Measurements from ENCODE around the gene THEM5. TPM values are rescaled to one million over a fixed set of nuclear protein-coding genes. Genes with fewer than 3 reads are reported as not detected.

THEM5 gene
- total and polyA plus RNA-seq, 3 donors from 2014 or later = 0.57 TPM; not detected in 2

DNA sequence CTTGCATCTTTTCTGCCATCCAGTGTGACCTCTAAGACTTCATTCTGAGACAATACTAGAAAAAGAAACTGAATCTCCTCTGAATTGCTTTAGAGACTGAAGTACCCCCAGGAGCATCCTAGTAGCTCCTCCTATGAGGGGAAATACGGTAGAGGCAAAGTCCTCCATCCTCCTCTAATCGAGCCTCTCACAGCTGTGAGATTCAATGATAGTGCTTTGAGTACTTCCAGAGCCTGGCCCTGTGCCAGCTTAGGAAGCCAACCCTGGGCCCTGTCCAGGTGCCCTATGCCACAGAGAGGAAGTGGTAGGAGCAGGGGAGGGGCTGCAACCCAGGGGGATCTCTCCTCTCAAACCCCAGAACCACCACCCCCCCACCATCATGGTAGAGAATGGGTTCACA is 32.6 kb downstream of the THEM5 start:
- no peak for DNase-seq
- no peaks in the 10 kb centered on the region for H3K36me3 ChIP-seq (ENCODE audit: low read depth, missing control alignments)
- no peak overlapping the region for H3K27ac ChIP-seq
- H3K9me3 ChIP-seq = no peaks in the 10 kb centered on the region
- TF ChIP-seq POLR2A (IDR thresholded peaks at IDR 0.05) = no peak
- TF ChIP-seq, protein P1, sequence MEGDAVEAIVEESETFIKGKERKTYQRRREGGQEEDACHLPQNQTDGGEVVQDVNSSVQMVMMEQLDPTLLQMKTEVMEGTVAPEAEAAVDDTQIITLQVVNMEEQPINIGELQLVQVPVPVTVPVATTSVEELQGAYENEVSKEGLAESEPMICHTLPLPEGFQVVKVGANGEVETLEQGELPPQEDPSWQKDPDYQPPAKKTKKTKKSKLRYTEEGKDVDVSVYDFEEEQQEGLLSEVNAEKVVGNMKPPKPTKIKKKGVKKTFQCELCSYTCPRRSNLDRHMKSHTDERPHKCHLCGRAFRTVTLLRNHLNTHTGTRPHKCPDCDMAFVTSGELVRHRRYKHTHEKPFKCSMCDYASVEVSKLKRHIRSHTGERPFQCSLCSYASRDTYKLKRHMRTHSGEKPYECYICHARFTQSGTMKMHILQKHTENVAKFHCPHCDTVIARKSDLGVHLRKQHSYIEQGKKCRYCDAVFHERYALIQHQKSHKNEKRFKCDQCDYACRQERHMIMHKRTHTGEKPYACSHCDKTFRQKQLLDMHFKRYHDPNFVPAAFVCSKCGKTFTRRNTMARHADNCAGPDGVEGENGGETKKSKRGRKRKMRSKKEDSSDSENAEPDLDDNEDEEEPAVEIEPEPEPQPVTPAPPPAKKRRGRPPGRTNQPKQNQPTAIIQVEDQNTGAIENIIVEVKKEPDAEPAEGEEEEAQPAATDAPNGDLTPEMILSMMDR (IDR thresholded peaks at IDR 0.05) = no peak
- H3K4me1 ChIP-seq = peaks cover 17% of the 10 kb centered on the region
- no peak overlapping the region for H3K4me3 ChIP-seq
- no peaks in the 10 kb centered on the region for H3K27me3 ChIP-seq
- intact Hi-C loops (cut with DNase I; ENCODE audit: low total_unique reads) = no loop called here
- 47 to 57% methylated on average over 2 of the region's 2 CpGs for WGBS, 2 donors

DNA sequence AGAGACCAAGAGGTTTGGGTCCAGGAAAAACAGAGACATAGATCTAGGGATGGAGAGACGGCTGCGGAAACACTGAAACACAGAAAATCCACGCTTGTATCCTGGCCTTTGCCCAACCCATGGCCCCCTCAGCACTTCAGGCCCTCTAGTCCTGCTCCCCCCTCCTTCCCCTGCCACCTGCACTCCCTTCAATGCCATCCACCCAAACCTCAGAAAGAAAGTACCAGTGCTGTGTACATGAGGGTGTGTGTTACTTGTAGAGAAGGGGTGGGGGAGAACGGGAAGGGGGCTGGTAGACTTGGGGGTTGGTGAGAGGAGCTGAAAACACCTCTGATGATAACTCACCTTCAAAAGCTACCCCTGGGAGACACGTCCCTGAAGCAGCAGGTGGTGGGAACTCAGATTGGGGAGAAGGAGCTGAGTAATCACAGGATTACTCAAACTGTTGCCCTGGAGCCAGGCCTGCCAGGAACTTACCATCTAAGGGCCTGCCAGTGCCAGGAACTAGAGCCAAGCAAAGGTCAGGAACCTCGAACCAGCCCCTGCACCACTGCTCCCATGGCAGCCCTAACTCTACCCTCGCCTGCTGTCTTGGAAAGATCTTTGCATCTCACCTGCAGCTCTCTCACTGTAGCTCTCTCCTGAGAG is 33.4 kb downstream of the THEM5 start:
- H3K27ac ChIP-seq = no peak overlapping the region
- H3K27me3 ChIP-seq = no peaks in the 10 kb centered on the region
- H3K36me3 ChIP-seq (ENCODE audit: low read depth, missing control alignments) = no peaks in the 10 kb centered on the region
- peaks cover 9% of the 10 kb centered on the region for H3K4me1 ChIP-seq
- TF ChIP-seq POLR2A (IDR thresholded peaks at IDR 0.05) = no peak
- TF ChIP-seq, protein P1 (IDR thresholded peaks at IDR 0.05) = no peak
- no peaks in the 10 kb centered on the region for H3K9me3 ChIP-seq
- no peak for DNase-seq
- intact Hi-C loops (cut with DNase I; ENCODE audit: low total_unique reads) = no loop called here
- 85 to 87% methylated on average over 6 to 7 of the region's 7 CpGs for WGBS, 2 donors
- no peak overlapping the region for H3K4me3 ChIP-seq

DNA sequence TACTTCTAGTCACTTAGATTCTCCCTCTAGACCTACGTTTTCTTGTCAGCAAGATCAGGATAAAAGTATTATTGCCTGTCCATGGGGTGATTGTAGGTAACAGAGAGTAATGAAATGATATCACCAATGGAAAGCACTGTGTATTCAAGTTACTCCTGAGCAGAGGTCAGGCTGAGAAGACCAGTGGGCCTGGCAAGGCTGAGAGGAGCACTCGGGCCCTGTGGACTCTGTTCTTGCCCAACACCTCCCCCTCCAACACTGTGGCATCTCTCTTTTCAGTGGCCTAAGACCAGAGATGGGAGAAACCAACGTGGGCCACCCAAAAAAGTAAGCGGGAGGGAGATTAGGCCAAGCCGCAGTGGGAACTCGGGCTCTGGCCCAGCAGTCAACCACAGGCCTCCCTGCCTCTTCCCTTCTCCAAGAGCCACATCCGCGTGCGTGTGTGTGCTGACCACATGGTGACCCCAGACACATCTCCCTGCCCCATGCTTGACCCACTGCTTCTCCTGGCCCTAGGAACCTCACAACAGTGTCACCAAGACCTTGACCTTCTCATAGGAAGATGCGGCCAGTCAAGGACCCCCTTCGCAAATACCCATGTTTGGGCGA is 34.2 kb downstream of the THEM5 start:
- no peaks in the 10 kb centered on the region for H3K36me3 ChIP-seq (ENCODE audit: low read depth, missing control alignments)
- WGBS, 2 donors = 77 to 91% methylated on average over 12 of the region's 12 CpGs
- no peaks in the 10 kb centered on the region for H3K9me3 ChIP-seq
- H3K27me3 ChIP-seq = no peaks in the 10 kb centered on the region
- DNase-seq = no peak
- peaks cover under 1% of the 10 kb centered on the region for H3K4me1 ChIP-seq
- TF ChIP-seq, protein P1 (IDR thresholded peaks at IDR 0.05) = no peak
- no peak for TF ChIP-seq POLR2A (IDR thresholded peaks at IDR 0.05)
- no peak overlapping the region for H3K27ac ChIP-seq
- H3K4me3 ChIP-seq = no peak overlapping the region
- intact Hi-C loops (cut with DNase I; ENCODE audit: low total_unique reads) = no loop called here

DNA sequence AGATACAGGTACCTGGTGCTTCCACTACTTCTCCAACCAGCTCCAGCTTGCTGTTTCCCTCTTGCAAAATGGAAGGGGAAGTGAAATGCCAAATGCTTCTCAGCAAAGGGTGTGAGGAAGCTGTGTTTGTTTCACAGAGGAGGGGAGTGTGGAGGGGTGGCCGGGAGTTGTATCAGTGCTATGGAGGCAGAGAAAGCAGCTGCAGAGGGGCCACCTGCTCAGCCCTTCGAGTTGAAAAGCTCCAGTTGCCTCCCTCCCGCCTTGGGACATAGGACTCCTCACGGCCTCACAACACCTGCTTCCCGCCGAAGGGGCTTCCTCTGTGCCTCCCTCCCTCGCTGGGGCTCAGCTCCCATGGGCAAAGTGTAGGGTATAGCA is 36.2 kb downstream of the THEM5 start:
- Histone ChIP-seq H3K9me3 (no peaks in the 10 kb centered on the region), H3K27me3 (no peaks in the 10 kb centered on the region), H3K27ac (no peak overlapping the region), H3K36me3 (ENCODE audit: low read depth, missing control alignments) (no peaks in the 10 kb centered on the region), H3K4me3 (no peak overlapping the region), H3K4me1 (no peaks in the 10 kb centered on the region)
- TF ChIP-seq, protein P1 (IDR thresholded peaks at IDR 0.05) = no peak
- no peak for TF ChIP-seq POLR2A (IDR thresholded peaks at IDR 0.05)
- WGBS, 2 donors = 62 to 78% methylated on average over 4 to 7 of the region's 7 CpGs
- intact Hi-C loops (cut with DNase I; ENCODE audit: low total_unique reads) = no loop called here
- no peak for DNase-seq
